ENCODE data around the gene RBM4B.
"Not testable (repeated sequence)": the region's sequence is repeated elsewhere in the genome, so short reads cannot be mapped to it uniquely, and the experiment has no call there.

The RBM4B gene

DNA sequence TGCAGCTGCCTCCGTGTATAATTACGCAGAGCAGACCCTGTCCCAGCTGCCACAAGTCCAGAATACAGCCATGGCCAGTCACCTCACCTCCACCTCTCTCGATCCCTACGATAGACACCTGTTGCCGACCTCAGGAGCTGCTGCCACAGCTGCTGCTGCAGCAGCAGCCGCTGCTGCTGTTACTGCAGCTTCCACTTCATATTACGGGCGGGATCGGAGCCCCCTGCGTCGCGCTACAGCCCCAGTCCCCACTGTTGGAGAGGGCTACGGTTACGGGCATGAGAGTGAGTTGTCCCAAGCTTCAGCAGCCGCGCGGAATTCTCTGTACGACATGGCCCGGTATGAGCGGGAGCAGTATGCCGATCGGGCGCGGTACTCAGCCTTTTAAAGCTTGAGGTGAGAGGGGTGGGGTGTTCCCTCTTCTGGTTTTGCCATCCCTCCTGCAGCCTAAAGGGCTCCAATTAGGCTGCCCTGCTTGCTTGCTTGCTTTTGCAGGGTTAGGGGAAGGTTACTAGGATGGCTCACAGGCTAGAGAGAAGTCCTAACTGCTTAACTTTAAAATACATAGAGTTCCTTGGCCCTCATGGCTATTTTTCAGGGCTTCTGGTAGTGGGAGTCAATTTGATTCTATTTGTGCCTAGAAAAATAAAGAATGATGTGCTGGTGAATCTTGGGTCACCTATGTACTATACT, 33.8 kb downstream of the RBM4B start:
- in situ Hi-C loops (cut with MboI; ENCODE audit: low sequenced_read_pairs): no loop called here

DNA sequence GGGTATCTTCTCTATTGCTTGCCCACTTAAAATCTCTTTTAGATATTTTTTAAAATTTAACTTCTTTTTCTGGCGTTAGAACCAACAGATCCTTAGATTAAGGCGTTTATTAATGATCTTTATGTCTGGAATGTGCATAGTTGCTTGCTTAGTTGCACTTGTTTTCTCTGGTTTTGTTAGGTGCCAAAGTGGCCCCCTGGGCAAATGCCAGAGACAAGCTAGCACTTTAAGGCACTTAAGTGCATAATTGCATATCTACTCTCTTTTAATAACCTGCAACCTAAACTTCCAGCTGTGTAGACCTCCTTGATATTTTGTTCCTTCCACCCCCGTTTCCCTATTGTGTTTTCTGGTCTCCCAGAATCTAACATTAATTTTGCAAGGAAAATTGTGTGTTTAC, 35.9 kb downstream of the RBM4B start:
- in situ Hi-C loops (cut with MboI; ENCODE audit: low sequenced_read_pairs): no loop called here

DNA sequence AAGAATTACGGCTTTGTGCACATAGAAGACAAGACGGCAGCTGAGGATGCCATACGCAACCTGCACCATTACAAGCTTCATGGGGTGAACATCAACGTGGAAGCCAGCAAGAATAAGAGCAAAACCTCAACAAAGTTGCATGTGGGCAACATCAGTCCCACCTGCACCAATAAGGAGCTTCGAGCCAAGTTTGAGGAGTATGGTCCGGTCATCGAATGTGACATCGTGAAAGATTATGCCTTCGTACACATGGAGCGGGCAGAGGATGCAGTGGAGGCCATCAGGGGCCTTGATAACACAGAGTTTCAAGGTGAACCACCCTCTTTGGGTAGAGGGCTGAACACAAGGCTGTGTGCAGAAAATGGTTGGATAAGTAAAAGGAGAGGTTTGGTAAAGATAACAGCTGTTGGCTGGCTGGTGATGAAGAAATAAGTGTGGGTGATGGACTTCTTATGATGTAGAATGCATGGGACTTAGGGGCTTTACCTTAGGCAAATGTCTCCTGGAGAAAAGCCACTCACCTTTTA, 37.8 kb downstream of the RBM4B start:
- in situ Hi-C loops (cut with MboI; ENCODE audit: low sequenced_read_pairs): not testable (repeated sequence)

DNA sequence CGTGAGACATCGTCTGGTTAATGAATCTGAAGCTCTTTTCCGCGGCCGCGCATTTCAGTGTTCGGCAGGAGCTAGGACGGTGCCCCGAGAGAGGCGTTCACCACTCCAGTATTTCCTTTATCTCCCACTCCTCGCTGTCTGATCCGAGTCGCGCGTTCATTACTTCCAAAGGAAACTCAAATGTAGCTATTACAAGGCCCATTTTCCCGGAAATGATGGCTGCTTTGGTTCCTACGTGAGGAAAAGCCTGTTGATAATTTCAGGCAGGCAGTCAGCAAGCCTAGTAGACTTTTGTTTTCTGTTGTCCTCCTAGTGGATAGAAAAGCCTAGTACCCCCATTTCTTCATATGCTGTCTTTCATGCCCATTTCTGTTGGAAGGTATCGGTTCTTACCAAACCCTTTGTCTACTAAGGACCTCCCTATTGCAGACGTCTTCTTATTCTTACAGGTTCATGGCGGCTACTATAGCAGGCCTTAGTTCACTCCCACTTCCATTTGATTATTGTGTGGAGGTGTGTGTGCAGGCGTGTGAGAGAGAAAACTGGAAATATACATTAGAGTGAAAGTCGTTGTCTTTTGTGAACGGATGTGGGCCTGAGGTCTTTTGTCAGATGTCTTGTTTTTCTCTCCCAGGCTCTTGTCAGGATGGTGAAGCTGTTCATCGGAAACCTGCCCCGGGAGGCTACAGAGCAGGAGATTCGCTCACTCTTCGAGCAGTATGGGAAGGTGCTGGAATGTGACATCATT, 38.4 kb downstream of the RBM4B start:
- in situ Hi-C loops (cut with MboI; ENCODE audit: low sequenced_read_pairs): no loop called here

DNA sequence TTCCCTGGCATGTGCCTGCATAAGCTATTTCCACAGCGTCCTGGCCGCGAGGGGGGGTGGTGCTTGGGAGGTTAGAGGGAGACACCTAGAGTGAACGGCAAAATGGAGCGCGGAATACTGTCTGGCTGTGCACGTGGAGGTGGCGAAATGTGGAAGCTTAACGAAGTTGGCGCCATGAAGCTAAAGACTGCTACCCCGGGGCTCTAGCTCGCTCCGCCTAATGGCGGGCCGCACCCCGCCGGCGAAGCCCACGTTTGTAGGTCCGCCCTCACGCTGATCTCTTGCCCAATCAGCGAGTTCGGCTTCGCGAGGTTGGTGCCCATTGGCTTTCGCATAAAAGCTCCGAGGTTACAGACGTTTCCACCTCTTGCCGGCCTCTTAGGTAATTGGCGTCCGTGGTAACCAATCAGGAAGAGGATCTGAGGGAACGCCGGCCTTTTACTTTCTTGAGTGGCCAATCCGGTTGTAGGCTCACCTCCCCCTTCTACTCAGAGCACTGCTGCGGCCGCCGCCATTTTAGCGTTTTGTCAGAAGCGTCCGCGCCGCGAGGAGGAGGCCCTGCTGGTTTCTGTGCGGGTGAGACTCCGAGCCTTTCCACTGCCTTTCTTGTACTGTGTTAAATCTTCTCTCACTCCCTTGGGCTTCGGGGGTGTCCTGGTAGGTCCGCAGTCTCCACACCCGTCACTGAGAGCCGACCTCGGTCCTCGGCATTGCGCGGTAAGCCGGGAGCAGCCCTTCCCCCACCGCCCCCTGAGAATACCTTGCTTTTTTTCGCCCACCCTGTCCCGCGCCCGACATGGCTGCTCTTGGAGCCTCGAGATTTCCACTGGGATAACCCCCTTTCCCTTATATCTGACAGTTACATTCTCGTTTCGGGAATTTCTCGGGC, 39.3 kb downstream of the RBM4B start, which contains the start of gene RBM4:
RBM4 (plus strand) TSS at position 527 of the 889 bp plus-strand sequence. CDS start 1,009 bp downstream, outside the sequence.
- in situ Hi-C loops (cut with MboI; ENCODE audit: low sequenced_read_pairs): no loop called here

DNA sequence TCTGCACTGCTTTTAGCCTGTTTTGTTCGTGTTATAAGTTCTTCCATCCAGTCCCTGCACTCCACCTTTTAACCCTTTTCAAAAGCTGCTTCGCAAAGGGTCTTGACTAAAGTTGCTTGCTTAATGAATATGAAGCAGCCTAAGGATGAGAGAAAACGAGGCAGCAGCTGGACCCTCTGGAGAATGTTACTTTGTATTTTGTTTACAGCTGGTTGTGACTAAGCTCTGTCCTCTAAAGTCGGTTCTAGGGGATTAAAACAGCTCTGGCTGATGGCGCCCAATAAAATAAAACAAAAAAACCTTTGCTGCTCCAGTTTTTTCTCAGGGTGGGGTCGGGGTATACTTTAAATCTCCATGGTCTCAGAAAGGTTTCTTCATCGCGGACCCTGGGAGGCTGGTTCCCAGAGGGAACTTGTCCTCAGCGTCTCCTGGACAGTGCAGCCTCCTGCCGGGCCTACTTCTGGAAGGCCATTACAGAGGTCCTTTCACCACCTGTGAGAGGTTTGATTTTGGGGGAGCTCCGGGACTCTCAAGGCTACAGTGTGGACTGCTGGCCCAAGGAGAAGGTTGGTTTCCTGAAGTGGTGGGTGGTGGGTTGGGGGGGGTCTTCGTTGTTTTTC, 40.0 kb downstream of the RBM4B start:
- in situ Hi-C loops (cut with MboI; ENCODE audit: low sequenced_read_pairs): no loop called here

DNA sequence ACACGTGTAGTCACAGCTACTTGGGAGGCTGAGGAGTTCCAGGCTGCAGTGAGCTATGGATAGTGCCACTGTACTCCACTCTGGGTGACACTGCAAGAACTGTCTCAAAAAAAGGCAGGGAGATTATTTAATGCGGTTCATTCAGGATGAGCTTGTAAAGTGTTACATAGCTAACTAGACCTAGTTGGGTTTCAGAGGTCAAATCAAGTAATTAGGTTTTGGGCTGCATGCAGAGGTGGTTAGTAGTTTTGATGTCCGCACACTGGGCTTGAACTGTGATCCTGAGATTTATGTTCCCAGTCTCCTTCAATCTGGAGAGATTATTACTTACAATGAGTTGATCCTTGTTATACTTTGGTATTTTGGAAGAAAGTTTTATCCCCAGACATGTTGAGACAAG, 41.3 kb downstream of the RBM4B start:
- in situ Hi-C loops (cut with MboI; ENCODE audit: low sequenced_read_pairs): no loop called here

DNA sequence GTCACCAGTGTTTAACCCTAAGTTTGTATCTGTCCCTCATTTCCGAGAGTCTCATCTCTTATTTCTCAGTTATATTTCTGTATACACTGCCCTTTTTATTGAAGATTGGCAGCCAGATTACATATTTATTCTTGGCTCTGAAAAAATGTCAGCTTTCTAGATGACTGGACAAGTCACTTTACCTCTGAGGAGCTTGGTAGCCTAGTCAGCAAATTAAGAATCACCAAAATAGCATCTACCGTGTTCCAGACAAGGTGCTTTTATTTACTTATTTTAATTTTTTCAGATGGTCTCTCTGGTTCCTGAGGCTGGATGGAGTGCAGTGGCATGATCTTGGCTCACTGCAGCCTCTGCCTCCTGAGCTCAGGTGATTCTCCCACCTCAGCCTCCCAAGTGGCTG, 44.7 kb downstream of the RBM4B start:
- in situ Hi-C loops (cut with MboI; ENCODE audit: low sequenced_read_pairs): no loop called here

DNA sequence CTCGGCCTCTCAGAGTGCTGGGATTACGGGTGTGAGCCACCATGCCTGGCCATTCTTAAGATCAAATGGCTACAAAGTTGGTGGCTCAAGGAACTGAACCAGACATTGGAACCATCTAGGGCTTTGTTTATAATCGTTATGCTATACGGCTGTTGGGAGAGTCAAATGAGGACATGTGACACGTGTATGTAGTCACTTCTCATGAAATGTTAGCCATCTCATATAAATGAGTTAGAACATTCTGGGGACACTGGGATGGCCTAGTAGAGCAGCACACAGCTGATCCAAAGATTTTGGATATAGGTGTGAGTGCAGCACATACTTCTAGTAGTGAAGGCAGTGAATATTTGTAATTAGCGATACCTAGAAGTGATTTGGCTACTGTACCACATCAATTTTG, 45.8 kb downstream of the RBM4B start:
- in situ Hi-C loops (cut with MboI; ENCODE audit: low sequenced_read_pairs): no loop called here

DNA sequence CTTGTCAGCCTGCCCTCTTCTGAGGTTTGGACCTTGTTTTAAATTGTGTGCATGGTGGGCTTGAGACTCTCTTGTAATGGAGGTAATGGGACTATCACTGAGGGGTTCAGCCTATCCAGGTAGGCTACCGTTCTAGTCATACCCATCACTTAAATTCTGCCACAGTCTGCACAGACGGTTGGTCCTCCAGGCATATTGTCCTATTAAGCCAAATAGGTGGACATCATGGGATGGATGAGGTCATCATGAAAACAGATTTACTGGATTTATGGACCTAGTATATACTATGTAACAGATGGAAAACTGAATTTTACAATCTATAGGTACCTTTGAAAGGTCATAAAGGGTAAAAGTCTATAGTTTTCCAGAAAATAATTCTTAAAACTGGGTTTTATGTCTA, 48.3 kb downstream of the RBM4B start:
- in situ Hi-C loops (cut with MboI; ENCODE audit: low sequenced_read_pairs): no loop called here

DNA sequence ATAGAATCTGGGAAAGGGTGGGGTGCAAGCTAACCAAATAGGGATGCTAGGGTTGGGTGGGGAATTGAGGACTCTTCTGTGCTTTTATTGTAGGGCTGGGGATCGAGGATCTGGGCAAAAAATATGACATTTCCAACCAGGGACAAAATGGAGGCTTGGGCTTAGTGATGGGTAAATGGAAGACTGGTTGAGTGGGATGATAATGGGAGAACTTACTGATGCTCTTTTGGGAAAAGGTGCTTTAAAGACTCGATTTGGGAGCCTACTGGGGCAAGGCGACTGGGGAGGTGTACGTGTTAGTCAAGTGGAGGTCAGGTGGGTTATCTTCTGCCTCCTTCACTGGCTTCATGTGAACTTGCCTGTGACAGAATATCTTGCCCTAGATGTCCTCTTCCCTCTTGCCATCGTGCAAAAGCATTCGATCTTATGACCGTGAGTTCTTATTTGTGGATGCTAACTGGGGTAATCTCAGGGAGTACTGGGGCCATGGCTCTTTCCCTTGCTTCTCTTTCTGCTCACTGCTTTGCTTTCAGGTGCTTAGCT, 49.6 kb downstream of the RBM4B start:
- in situ Hi-C loops (cut with MboI; ENCODE audit: low sequenced_read_pairs): no loop called here

DNA sequence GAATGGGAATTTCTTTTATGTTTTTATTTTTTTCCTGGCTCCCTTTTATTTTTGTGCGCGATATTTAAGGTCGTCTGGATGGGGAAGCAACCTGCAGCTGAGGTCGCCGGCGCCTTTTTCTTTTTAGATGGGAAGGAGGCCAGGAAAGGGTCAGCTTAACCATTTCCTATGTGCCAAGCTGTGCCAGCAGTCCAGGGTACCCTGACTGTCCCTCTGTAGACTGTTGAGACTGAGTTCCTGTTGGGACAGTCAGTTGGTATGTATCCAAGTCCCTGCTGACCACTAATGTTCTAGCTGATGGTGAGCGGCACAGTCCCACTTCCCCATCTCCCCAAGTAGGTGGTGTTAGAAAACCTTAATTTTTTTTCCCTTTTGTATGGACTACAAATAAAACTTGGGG, 50.8 kb downstream of the RBM4B start:
- in situ Hi-C loops (cut with MboI; ENCODE audit: low sequenced_read_pairs): no loop called here

DNA sequence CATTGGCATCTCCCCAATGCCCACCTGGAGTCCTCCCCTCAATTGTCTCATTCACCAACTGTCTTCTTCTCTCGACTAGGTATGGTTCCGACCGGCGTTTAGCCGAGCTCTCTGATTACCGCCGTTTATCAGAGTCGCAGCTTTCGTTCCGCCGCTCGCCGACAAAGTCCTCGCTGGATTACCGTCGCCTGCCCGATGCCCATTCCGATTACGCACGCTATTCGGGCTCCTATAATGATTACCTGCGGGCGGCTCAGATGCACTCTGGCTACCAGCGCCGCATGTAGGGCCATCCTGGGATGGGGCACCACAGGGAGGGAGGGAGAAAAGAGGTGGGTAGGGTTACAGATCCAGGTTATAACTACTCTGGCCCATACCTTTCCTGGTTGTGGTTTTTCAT, 51.3 kb downstream of the RBM4B start:
- in situ Hi-C loops (cut with MboI; ENCODE audit: low sequenced_read_pairs): no loop called here

DNA sequence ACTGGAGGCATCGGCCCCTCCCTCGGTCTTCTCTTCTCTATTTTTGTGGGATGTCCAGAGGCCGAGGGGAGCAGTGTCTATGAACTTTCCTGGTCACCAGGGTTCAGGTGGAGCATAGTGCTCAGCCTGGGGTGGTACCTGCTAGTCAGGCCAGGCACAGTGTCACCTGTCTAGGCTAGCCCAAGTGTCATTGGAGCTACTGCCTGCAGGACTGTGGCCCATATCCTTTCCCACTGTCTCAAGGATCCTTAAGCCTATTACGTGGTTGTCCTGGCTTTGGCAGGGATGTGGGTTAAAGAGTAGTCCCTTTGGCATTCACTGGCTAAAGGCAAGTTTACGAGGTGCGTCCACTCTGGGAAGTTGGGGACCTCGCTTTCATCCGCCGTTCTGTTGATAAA, 51.9 kb downstream of the RBM4B start:
- in situ Hi-C loops (cut with MboI; ENCODE audit: low sequenced_read_pairs): no loop called here

DNA sequence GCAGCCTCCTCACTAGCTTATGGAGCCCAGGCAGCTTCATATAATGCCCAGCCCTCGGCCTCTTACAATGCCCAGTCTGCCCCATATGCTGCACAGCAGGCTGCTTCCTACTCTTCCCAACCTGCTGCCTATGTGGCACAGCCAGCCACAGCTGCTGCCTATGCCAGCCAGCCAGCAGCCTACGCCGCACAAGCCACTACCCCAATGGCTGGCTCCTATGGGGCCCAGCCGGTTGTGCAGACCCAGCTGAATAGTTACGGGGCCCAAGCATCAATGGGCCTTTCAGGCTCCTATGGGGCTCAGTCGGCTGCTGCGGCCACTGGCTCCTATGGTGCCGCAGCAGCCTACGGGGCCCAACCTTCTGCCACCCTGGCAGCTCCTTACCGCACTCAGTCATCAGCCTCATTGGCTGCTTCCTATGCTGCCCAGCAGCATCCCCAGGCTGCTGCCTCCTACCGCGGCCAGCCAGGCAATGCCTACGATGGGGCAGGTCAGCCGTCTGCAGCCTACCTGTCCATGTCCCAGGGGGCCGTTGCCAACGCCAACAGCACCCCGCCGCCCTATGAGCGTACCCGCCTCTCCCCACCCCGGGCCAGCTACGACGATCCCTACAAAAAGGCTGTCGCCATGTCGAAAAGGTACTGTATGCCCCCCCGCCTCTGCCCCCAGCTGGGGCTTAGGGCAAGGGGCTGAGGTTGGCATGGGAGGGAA, 52.5 kb downstream of the RBM4B start:
- in situ Hi-C loops (cut with MboI; ENCODE audit: low sequenced_read_pairs): no loop called here

DNA sequence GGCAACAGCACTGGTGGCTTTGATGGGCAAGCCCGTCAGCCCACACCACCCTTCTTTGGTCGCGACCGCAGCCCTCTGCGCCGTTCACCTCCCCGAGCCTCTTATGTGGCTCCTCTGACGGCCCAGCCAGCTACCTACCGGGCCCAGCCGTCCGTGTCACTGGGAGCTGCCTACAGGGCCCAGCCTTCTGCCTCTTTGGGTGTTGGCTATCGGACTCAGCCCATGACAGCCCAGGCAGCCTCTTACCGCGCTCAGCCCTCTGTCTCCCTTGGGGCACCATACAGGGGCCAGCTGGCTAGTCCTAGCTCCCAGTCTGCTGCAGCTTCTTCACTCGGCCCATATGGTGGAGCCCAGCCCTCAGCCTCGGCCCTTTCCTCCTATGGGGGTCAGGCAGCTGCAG, 53.2 kb downstream of the RBM4B start:
- in situ Hi-C loops (cut with MboI; ENCODE audit: low sequenced_read_pairs): no loop called here

DNA sequence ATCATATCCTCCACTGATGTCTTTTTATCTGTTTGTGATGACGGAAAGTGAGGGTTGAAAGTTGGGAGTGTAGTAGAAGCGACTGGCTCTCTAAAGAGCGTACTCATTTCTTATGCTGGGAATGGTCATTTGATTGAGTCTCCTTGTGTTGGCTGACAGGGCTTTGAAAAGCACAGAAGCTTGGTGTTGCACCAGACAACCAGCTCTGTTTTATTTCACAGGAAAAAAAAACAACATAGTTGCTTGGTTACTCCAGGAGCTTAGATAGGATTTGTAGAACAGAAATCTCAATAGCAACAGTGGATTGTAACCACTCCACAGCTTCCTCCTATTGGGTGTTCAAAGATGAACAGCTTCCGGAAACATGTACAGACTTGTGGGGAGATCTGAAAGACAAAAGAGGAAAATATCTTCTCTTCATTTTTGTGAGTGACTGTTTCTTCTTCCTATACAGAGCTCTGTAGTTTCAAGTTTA, 58.6 kb downstream of the RBM4B start:
- in situ Hi-C loops (cut with MboI; ENCODE audit: low sequenced_read_pairs): no loop called here

DNA sequence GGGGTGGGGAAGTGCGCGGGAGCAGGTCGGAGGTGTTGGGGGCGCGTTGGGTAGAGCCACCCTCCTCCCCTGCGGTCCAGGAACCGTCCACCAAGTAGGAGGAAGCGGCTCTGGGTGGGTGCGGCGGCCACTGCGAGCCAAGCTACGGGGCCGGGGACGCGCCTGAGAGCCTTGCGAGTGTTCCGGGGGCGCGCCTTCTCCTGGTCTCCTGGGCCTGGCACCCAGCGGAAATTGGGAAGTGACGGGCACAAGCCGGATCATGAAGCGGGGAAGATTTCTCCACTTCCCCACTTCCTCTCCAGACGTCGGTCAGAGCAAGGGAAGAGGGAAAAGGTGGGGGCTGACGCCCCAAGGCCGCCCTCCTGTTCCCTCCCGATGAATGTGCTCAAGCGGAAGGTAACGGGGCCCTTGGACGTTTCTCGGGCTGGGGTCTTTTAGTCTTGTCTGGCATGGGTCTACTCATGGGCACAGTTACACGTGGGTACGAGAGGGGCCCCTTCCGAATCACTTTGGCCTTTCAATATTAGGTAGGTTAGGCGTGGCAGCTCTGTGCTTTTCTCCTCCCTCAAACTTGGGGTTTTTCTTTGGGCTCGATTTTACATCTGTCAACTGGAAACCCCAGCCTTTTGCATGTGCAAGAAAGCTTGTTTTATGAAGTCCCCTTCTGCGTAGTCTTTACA, 60.4 kb downstream of the RBM4B start:
- in situ Hi-C loops (cut with MboI; ENCODE audit: low sequenced_read_pairs): no loop called here
